HG02884 (cell line): ENCODE results near the gene CDC34.
A peak's percentile ranks its signal among the peaks of the same experiment; 100 is the strongest.

Source experiments
- ATAC-seq: cut with Tn5 transposase; IDR thresholded peaks from one replicate; pipeline ENCODE4 v1.9.1; 2021; ENCODE audit warnings: mild to moderate bottlenecking, moderate library complexity; ENCODE audit not compliant: unreplicated experiment

Gene CDC34

DNA sequence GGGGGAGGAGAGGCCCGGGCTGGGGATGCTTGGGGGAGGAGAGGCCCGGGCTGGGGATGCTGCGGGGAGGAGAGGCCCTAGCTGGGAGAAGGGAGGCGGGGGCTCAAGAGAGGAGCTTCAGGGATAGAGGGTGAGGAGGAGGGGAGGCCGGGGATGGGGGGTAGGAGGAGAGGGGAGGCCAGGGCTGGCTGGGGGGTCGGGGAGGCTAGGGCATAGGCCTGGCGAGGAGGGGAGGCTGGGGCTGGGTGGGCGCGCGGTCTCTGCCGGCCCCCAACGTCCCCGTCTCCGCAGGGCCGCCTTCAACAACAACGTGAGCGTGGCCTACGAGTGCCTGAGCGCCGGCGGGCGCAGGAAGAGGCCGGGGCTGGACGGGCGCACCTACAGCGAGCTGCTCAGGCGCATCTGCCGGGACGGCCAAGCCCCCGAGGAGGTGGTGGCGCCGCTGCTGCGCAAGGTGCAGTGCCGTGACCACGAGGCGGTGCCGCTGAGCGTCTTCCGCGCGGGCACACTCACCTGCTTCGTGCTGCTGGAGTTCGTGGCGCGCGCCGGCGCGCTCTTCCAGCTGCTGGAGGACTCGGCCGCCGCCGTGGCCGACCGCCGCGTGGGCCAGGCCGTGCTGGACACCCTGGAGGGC, 12.8 kb upstream of the CDC34 start:
- no peak for ATAC-seq

DNA sequence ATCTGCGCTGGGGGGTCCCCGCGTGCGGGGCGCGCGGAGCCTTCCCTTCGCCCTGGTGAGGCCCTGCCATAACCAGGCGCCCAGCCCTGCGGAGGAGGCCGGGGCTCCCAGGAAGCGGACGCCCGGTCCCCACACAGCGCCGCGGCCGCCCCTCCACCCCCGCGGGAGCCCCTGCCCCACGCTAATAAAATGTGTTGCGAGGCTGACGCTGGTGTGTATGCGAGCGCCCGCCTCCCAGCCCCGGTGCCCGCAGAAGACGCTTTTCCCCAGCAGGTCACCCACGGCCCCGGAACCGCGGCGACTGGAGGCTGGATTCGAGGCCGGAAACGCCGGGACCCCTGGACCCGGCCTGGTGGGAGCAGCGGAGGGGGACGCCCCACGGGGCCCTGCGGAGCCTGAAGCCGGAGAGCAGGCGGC, 12.1 kb upstream of the CDC34 start:
- ATAC-seq = no peak

DNA sequence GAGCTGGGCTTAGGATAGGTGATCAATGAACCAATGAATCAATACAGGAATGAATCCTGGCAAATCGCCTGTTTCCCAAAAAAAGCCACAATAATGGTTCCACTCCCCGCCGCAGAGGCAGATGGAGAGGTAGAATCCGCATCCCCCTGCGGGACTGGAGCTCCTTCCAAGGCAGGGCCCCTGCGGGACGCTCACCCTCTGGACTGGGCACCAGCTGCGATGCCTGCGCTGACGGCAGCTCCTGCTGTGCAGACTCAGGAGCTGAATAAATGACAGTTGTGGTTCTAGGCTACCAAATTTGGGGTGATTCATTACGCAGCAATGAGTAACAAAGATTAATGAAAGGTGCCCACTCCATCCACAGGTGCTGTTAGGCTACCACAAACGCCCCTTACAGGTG, 8.8 kb upstream of the CDC34 start:
- no peak for ATAC-seq

DNA sequence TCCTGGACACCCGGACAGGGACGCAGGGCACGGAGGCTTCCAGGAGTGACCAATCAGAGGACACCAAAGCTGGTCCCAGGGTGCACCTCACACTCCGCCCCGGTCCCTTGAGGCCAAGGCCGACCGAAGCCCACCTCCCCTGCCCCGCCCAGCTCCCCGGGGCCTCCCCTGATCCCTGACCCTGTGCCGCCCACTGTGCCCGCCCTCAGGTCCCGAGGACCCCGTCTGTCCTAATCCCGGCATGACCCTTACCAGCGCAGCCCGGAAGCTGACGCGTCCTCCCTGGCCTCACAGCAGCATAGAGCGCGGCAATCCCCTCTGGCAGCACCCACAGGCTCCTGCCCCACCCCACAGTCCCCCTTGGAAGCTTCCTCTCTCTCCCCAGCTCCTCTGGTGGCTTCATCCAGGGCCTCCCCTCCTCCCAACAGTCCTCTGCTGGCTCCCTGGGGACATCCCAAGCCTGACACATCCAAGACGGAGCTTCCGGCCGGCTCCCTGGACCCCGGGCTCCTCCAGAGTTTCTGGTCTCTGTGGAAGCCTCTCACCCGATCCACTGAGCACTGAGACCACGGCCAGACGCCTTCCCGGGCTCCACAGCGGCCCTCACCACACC, 7.4 kb upstream of the CDC34 start:
- ATAC-seq = no peak

DNA sequence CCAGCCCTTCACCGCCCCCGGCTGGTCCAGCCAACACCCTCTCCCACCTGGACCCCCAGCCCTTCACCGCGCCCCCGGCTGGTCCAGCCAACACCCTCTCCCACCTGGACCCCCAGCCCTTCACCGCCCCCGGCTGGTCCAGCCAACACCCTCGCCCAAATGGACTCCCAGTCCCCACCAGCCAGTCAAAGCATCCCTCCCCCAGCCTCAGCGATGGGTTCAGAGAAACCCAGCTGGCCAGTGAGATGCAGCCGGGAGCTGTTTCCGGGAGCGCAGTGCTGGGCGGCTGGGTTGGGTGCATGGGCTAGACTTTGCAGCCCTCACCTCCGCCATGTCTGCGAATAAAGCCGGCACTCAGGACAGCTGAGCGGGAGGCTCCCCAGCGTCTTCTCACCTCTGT, 6.5 kb upstream of the CDC34 start:
- ATAC-seq = no peak

DNA sequence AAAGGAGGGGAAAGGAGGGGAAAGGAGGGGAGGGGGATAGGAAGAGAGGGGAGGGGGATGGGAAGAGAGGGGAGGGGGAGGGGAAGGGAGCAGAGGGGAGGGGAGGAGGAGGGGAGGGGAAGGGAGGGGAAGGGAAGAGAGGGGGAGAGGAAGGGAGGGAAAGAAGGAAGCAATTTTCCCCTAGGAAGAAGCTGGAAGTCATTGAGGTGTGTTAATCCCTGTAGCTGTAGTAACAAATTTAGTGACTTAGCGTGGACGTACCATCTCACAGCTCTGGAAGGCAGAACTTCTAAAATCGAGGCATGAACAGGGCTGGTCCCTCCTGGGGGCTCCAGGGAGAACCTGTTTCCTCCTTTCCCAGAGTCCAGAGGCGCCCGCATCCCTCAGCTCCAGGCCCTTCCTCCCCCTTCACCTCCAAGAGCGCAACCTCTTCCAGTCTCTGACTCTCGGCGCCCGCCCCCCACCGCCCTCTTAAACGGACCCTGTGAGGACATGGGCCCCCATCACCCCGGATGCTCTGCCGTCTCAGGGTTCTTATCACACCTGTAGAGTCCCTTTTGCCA, 5.6 kb upstream of the CDC34 start:
- ATAC-seq = no peak

DNA sequence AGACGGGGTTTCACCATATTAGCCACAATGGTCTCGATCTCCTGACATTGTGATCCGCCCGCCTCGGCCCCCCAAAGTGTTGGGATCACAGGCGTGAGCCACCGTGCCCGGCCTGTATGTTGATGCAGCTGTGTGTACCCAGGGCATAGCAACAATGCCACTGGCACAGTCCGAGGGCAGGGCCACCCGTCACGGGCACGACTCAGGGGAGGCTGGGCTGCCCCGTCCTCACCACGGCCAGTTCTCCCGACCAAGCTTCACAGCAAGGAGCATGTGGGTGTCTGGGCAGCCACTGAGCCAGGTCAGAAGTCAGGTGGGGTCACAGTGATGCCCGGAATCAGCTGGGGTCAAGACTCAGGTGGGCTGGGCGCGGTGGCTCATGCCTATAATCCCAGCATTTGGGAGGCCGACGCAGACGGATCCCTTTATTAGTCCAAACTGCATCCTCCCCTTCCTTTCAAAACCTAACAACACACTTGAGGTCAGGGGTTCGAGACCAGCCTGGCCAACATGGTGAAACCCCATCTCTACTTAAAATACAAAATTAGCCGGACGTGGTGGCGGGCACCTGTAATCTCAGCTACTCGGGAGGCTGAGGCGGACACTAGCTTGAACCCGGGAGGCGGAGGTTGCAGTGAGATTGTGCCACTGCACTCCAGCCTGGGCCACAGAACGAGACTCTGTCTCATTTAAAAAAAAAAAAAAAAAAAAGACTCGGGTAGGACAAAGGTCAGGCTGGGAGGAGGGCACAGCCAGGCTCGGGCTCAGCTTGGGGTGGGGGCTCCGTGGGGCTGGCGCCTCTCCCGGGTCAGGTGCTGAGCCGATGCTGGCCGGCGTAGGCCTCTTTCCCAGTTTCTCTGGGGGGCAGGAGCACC, 1.2 kb upstream of the CDC34 start:
- no peak for ATAC-seq

DNA sequence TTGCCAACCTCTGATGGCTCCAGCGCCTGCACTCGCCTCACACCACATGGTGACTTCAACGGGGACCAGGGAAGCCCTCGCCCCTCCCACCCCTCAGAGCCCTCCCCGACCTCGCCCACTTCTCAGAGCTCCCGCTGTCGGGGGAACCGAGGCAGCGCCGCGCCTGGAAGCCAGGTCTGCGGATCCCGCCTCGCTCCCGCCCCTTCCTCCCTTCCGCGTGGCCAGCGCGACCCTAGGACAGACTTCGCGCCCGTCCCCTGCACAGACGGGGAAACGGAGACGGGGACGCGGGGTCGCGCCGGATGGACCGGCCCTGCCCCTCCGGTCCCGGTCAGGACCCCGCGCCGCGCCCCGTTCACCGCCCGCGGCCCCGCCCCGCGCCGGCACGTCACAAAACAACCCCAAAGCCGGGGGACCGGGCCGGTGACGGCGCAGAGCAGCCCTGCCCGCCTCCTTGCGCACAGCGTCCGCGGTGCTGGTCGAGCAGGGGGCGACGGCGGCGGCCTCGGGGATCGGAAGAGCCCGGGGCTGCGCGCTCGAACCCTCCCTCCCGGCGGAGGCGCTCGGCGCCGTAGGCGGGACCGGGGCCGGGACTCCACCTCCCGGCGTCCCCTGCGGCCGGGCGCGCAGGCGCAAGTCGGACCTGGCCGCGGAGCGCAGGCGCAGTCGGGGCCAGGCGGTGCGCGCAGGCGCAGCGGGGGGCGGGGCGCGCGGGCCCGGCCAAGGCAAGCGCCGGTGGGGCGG, 379 bp upstream of the CDC34 start:
- ATAC-seq = peak; percentile 63

DNA sequence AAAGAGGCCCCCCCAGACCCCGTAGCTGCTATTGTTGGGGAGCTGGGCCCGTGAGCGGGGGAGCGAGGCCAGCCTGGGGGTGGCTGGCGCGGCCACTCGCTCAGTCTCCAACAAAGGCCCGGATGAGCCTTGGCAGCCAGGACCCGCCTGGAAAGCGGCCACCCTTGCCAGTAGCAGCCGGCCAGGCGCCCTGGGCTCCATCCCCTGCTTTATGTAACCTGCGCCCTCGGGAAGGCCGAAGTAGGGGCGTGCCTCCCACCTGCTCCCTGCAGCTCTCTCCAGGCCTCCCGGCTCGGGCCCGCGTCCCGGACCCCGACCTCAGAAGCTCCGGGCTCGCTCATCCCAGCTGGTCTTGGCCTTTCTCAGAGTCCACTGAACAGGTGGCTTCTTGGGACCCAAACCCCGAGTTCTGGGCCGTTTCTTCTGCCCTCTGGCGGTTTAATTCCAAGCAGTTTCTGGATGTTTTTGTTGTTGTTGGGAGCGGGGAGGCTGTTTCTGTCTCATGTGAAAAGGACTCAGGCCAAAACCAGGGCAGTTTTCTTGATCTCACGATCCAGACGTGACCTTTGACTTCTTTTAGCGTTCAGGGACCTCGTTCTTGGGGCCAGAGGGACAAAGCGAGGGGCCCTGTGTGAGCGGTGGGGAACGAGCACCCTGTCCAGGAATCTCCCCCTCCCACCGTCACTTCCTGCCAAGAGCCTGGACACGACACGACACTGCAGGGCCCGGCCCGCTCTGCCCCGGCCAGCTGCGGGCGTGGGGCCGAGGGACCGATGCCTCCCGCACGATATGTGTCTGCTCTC, 1.2 kb downstream of the CDC34 start:
- ATAC-seq = no peak

DNA sequence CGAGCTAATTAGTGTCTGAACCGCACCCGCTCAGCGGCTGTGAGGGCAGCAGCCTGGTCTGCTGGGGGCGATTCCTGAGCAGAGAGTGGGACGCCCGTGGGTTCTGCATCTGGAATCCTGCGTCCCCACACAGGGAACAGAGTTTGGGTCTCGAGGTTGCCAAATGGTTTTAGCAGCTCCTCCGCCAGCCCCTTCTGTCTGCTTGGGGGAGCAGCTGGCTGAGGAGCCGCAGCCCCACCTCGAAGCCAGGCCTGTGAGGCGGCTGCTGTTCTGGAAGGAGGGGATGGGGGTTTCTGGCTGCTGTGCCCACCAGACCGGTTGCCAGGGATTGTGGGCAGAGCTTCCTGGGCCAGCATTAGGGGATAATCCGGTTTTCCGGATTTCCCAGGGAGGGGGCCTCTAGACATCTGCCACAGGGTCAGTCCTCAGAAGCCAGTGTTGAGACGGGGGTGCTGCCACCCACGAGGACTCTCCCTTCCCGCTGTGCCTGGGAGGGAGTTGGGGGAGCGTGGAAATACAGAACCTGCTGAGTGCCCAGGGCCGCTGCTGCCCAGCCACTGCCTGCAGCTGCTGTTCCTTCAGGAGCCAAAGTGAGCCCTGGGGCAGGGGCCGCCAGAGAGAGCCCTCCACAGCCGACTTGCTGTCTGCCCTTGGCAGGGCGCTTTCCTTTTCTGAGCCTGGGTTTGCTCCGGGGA, 2.0 kb downstream of the CDC34 start:
- ATAC-seq = no peak

DNA sequence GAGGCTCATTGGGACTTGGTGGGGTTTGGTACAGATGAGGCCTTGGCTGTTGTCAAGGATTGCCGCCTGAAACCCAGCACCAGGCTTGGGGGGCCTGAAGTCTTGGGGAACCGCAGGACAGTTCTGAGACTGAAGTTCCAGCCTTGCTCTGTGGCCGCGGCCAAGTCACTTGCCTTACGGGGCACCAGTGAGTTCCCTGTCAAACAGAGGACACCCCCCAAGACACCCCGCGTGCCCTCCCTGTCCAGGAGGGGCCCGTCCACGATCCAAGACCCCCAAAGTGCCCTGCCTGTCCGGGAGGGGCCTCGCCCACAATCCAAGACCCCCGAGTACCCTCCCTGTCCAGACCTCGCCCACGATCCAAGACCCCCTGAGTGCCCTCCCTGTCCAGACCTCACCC, 2.5 kb downstream of the CDC34 start:
- ATAC-seq = no peak

DNA sequence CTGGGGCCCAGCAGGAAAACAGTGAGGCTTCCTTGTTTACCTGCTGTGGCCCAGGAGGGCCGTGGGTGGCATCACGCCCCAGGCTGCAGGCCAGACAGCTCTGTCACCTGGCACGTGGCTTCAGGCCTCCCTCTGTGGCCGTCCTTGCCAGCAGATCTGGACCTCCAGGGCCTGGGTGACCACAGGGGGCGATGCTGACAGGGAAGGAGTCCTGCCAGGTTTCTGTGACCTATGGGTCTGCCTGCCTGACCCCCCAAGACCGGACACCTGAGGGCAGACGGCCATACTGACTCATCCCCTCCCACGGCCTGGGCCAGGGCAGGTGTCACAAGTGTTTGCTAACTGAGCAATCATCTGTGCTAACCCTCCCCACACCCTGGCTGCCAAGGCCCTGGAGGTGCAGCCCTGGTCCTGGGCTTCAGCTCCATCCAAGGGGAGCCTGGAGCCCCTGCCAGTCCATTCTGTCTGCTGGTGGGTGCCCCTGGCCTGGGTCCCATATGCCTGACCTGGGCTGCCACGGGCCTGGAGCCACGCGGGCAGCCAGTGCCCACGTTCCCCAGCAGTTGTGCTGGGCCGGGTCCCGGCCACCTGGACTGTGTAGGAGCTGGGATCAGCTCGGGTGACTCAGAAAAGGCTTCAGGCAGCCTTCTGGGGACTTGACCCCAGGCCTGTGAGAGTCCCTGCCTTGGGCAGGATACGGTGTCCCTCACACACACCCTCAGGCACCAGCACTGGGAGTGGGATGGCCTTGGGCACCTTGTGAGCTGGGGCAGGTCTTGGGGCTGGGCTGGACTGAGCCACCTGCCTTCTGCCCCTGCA, 3.7 kb downstream of the CDC34 start:
- no peak for ATAC-seq

DNA sequence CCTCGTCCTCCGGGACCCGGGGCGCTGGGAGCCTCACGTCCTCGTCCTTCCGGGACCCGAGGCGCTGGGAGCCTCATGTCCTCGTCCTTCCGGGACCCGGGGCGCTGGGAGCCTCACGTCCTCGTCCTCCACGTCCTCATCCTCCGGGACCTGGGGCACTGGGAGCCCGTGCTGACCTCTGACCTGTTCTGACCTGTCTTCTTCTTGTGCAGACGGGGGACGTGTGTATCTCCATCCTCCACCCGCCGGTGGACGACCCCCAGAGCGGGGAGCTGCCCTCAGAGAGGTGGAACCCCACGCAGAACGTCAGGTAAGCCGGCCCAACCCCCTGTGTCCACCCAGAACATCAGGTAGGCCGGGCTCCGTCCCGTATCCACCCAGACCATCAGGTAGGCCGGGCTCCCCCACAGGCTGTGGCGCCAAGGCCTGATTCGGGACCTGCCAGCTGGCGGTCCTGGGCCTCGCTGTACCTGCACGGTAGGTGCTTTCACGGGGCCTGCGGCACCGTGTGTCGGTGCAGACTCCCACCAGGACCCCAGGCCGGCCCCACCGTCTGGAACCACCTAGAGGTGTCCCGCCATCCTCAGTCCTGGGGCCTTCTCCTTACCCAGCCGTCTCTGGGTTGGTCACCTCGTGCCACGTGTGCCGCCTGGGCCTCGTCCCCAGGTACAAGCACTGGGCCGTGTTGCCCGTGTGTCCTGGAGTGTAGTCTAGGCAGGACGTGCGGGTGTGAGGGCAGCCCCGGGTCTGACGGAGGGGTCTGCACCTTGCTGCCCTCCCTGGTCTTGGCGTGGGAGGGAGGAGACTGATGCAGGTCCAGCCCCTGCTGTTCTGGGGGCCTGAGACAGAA, 4.7 kb downstream of the CDC34 start:
- ATAC-seq = no peak

DNA sequence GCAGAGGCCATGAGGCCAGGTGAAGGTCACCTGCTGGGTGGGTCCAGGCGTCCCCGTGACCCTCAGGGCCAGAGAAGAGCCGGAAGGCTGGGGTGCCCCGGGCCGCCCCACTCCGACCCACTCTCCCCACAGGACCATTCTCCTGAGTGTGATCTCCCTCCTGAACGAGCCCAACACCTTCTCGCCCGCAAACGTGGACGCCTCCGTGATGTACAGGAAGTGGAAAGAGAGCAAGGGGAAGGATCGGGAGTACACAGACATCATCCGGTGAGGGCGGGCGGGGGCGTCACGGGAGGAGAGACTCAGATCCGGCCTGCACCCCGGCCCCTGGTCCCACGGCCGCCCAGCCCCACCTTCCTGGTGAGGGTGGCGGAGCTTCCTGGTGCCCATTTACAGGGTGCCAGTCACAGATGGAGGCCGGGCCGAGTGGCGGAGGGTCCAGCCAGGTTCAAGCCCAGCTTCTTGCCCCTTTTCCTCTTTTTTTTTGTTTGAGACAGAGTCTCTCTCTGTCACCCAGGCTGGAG, 5.4 kb downstream of the CDC34 start:
- ATAC-seq = no peak

DNA sequence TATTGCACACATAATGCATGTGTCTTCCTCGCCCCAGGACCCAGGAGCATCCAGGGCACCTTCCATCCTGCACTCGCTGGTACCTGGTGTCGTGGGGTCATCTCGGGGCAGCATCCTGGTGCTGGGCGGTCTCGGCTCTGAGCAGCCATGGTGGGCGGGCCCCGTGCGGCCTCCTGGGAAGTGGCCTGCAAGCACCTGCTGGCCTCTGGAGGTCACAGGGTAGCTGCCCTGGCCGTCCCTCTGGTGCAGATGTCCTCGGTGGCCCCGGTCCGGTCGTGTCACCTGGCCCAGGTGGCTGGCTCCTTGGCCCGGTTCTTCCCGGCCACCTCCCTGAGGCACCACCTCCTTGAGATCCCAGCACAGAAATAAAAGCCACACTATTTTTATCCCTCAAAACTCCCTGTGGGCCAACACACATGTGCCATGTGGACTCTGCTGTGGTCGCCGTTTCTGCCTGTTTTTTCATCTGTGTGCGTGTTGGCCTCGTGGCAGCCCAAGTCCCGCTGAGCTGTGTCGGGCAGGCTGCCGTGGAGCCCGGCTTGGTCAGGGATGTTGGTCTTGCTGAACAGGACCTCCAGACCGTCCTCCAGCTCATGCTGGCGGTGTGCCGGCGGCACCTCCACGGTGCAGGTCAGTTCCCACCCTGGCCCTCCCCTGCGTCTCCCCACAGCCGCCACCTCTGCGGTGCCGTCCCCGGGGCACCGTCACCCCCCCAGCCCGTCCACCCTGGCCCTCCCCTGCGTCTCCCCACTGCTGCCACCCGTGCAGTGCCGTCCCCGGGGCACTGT, 7.3 kb downstream of the CDC34 start:
- no peak for ATAC-seq

DNA sequence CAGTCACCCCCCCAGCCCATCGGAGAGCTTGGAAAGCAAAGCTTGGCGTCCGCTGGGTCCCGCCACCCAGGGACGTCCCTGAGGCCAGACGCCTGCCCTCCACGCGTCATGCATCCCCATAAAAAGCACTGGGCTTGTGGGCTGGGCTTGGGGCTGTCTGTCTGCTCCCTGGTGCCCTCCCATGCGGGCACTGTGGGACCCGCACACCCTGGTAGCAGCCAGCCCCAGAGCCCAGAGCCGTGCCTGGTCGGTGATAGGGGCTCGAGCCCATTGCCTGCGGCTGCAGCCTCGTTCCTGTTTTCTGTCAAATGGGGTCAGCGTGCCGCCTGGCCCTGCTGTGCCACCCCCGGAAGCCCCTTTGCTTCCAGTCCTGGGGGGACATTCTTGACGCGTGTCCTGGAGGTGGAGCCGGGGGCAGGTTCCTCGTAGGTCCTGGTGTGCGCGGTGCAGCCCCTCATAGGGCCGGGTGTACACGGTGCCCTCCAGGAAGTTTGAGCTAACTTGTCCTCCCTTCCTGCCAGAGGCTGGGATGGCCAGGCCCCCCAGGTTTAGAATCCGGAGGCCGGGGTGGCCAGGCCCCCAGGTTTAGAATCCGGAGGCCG, 8.0 kb downstream of the CDC34 start:
- ATAC-seq = no peak
